ENCODE data around the gene MTHFD1L.
A peak's percentile ranks its signal among the peaks of the same experiment; 100 is the strongest.
"Not testable (repeated sequence)": the region's sequence is repeated elsewhere in the genome, so short reads cannot be mapped to it uniquely, and the experiment has no call there.

MTHFD1L gene

GRCh38 chr6:150865406-150866146 lies at the start of gene MTHFD1L:
Gene MTHFD1L, plus strand, starts transcription at chr6:150865702. Its CDS starts 121 bp downstream, at chr6:150865823.
- DNase-seq = peak in 13 of 14 donors; percentile 18 to 77 (median 55)

- DNase-seq = not testable (repeated sequence)
These were observed 48.9 kb upstream of the MTHFD1L start for GRCh38 chr6:150816554-150816953.

- DNase-seq = no peak
These were observed 42.6 kb upstream of the MTHFD1L start for GRCh38 chr6:150822932-150823331.

GRCh38 chr6:150826788-150827187 lies 38.7 kb upstream of the MTHFD1L start:
- no peak for DNase-seq

- DNase-seq = not testable (repeated sequence)
These were observed 37.4 kb upstream of the MTHFD1L start for GRCh38 chr6:150828107-150828506.

GRCh38 chr6:150830439-150831165 lies 34.9 kb upstream of the MTHFD1L start:
- no peak for DNase-seq

- peak in 1 of 14 donors; percentile 11 for DNase-seq
These were observed 33.9 kb upstream of the MTHFD1L start for GRCh38 chr6:150831577-150831976.

GRCh38 chr6:150835620-150836019 lies 29.9 kb upstream of the MTHFD1L start:
- no peak for DNase-seq

GRCh38 chr6:150840185-150840584 lies 25.3 kb upstream of the MTHFD1L start:
- DNase-seq = no peak

- DNase-seq = no peak
These were observed 24.3 kb upstream of the MTHFD1L start for GRCh38 chr6:150841189-150841588.

GRCh38 chr6:150841697-150842096 lies 23.8 kb upstream of the MTHFD1L start:
- DNase-seq = no peak

- DNase-seq = no peak
These were observed 21.1 kb upstream of the MTHFD1L start for GRCh38 chr6:150844371-150844770.

GRCh38 chr6:150846641-150847040 lies 18.9 kb upstream of the MTHFD1L start:
- DNase-seq = no peak

GRCh38 chr6:150848400-150848799 lies 17.1 kb upstream of the MTHFD1L start:
- no peak for DNase-seq

- not testable (repeated sequence) for DNase-seq
These were observed 11.1 kb upstream of the MTHFD1L start for GRCh38 chr6:150854392-150854791.

GRCh38 chr6:150855171-150855570 lies 10.3 kb upstream of the MTHFD1L start:
- DNase-seq = not testable (repeated sequence)

GRCh38 chr6:150857062-150857944 lies 8.2 kb upstream of the MTHFD1L start:
- DNase-seq = no peak

- DNase-seq = no peak
These were observed 7.6 kb upstream of the MTHFD1L start for GRCh38 chr6:150857945-150858308.

- DNase-seq = peak in 3 of 14 donors; percentile 15 to 24 (median 22)
These were observed 3.9 kb upstream of the MTHFD1L start for GRCh38 chr6:150861448-150862168.

- no peak for DNase-seq
These were observed 2.1 kb upstream of the MTHFD1L start for GRCh38 chr6:150863213-150863928.

- DNase-seq = no peak
These were observed 478 bp upstream of the MTHFD1L start for GRCh38 chr6:150865043-150865405.
